Stimulated activated CD8-positive, alpha-beta memory T cell treated with anti-CD3 and anti-CD28 coated beads, Interleukin-7, amount 100 ng/mL, for 48 hours (primary cell): ENCODE measurements around the gene DCDC2B.
"Not testable (repeated sequence)": the region's sequence is repeated elsewhere in the genome, so short reads cannot be mapped to it uniquely, and the experiment has no call there.

Source experiments
- DNase-seq, 2 donors: peaks; one replicate each; pipeline ENCODE4 v3.0.0-alpha.2; 2020; ENCODE audit warnings: low read depth in 1 of 2; ENCODE audit errors: extremely low read depth in 1 of 2

Gene DCDC2B

DNA sequence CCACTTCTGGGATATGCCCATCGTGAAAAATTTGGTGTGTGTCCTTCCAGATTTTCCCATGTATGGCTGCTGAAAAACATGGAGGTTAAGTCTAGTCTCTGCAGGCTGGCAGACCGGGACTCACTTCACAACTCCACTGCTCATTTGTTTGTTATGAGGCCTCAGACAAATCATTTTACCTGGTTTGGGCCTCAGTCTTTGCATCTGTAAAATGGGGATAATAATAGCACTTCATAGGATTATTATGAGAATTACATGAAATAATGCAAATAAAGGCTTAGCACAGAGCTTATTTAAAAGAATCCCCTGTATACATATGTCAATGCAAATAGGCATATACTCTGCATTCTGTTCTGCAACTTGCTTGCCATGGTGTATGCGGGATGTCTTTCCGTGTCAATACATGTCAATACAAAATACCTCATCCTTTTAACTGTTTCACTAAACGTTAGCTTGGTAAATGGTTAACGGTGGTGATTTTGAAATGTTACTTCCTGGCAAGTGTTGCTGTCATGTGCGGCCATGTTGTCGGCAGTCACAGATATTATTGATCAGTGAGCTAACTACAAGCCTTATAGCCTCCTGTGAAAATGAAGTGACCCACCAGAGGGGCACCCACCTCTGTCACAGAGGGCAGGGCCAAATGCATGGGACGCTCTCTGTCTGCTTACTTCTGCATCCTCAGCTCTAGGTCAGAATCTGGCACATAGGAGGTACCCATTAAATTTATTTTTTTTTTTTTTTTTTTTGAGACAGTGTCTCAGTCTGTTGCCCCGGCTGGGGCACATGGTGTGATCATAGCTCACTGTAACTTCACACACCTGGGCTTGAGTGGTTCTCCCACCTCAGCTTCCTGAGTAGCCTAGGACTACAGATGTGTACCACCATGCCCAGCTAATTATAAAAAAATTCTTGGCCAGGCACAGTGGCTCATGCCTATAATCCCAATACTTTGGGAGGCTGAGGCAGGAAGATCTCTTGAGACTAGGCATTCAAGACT is 46.5 kb downstream of the DCDC2B start:
- no peak for DNase-seq

DNA sequence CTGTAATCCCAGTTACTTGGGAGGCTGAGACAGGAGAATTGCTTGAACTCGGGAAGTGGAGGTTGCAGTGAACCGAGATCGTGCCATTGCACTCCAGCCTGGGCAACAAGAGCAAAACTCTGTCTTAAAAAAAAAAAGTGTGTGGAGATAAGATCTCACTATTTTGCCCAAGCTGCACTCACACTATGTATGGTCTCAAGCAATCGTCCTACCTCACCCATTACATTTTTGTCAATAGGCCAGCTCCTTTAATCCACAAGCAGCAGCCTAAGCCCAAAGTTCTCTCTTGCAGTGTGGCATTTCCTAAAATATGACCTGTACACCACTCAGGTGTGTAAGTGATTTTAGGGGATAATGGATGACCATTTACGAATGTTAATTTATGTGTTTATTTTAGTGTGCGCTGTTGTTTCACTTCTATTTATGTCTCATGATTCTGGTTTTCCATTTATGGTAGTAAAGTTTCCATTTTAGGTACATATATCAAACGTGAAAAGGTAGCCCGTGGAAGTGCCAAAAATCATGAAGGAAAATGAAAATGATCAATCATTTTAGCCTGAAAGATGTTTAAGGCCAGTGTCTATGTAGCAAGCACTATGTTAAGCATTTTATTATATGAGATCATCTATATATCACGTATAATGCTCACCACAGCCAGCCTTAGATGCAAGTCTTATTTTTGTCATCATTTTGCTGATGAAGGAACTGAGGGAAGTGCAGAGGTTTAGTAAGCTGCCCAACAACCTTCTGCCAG is 47.8 kb downstream of the DCDC2B start:
- no peak for DNase-seq

DNA sequence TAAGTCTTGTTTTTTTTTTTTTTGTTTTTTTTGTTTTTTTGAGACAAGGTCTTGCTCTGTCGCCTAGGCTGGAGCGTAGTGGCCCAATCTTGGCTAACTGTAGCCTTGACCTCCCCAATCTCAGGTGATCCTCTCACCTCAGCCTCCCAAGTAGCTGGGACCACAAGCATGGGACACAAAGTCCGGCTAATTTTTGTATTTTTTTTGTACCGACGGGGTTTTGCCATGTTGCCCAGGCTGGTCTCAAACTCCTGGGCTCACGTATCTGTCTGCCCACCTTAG is 48.3 kb downstream of the DCDC2B start:
- DNase-seq, result no peak

DNA sequence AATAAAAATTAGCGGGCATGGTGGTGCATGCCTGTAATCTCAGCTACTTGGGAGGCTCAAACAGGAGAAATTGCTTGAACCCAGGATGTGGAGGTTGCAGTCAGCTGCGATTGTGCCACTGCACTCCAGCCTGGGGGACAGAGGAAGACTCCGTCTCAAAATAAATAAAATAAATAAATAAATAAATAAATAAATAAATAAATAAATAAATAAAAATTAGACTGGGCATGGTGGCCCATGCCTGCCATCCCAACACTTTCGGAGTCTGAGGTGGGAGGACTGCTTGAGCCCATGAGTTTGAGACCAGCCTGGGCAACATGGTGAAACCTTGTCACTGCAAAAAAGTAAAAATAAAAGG is 54.3 kb downstream of the DCDC2B start:
- DNase-seq, result not testable (repeated sequence)

DNA sequence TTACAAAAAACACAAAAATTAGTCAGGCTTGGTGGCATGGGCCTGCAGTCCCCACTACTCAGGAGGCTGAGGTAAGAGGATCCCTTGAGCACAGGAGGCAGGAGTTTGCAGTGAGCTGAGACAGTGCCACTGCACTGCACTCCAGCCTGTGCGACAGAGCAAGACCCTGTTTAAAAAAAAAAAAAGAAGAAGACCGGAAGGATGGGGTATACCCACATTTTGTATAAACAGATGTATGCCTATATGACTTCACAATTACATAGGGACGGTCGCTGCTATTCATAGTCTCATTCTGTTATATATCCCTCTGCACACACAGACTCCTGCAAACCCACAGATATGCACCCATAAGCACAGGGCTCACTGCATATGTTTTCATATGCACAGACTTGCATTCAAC is 54.9 kb downstream of the DCDC2B start:
- DNase-seq, result no peak
